Measurements from ENCODE around the gene VMA21.

Gene VMA21

GRCh38 chrX:151396825-151397740 is at the start of gene VMA21:
TSS of gene VMA21 (plus strand) at chrX:151397206. CDS start at chrX:151397309, 103 bp downstream.
- DNase-seq = peak; percentile 70

DNA sequence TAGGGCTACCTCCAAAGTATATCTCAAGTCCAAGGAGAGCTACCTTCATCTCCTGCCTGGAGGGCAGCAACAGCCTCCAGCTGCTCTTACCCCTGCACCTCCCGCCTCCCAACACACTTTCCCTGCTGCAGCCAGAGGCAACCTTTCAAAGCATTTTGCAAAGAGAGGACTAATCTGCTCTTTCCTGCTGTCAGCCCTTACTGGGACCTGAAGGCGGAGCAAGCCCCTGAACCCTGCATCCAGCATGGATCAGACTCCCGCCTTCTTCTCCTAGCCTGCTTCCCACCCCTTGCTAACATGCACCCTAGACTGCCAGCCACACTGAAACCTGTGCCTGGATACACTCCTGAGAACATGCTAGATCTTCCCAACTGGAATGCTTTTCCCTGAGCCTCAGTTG is 37.7 kb upstream of the VMA21 start:
- no peak for DNase-seq

DNA sequence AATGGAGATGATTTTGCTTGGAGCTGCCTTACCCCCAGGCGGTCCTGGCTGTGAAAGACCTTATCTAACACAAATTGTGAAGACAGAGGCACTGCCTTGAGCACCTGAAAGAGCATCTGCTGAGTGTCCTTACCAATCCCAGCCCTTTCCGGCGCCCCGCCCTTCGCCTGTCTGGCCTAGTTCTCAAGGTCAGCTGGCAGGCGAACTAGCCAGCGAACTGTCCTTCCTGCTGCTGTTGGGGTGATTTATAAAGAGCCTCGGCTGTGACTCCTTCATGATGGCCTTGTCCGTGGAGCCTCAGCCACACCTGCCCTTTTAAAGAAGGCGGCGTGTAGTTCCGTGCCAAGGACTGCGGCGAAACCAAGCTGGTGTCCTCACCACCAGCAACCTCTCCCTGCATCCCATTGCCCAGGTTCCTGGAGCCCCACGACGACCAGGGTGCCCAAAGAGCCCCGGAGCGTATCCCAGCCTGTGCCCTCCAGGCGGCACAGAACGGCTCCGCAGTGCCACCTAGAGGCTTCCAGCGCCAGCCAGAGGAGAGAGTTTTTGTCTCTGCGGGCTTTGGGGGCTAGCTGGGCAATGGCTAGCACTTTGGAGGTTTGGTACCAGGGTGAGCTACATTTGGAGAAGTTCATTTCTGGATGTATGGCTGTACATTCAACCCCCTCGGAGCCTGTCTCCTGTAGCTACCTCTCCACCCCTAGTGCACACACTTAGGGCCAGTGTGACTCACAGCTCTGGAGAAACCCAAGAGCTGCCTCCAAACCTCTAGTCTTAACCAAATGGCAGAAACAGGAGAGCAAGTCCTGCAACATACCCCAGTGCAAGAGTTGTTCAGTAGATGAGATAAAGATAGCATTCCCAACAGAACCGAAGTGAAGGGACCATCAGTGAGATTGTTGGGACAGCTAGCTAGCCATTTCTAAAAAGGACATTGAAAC is 36.8 kb upstream of the VMA21 start:
- no peak for DNase-seq

DNA sequence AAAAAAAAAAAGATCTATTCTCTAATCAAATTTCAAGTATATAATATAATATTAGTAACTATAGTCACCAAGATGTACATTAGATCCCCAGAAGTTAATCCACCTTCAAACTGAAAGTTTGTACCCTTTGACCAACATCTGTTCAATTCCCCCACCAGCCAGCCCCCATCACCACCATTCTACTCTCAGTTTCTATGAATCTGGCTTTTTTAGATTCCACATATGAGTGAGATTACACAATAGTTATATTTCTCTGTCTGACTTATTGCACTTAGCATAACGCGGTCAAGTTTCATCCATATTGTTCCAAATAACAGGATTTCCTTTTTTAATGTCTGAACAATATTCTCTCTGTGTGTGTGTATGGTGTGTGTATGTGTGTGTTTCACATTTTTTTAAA is 33.7 kb upstream of the VMA21 start:
- DNase-seq = no peak

GRCh38 chrX:151365579-151365978 is 31.4 kb upstream of the VMA21 start:
- DNase-seq = no peak

DNA sequence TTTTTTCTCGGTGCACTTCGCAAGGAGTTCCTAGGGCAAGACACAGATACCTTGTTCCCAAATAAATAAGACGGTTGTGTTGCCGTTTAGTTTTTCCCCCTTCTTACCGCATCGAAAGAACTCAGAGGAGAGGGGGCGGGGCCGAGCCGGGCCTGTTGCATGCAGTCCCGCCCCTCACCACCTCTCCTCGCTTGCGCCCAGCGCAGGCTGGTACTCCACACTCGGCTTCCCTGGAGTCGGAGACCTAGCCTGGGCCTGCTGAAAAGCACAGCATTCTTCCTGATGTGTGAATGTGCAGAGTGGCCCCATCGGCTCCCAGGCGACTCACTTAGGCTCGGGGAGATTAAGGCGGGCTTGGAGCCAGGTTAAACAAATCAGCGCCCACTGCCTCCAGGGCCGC is 26.1 kb upstream of the VMA21 start:
- DNase-seq = no peak

DNA sequence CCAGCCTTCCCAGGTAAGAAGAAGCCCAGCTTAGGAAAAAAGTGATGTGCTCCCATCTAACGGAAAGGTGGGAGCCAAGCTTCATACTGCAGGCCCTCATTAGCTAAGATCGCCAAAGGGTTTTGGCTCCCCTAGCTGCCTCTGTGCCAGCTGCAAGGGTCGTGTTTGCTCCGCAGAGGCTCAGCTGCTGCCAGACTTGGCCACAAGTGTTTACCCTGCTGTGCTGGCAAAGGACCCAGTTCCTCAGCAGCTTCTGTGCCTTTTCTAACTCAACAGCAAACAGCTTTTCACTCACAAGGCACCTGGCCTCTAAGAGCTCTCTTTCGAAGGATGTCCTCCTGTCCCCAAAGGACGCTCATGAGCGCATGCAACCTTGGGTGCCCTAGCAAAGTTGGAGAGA is 12.2 kb upstream of the VMA21 start:
- no peak for DNase-seq

DNA sequence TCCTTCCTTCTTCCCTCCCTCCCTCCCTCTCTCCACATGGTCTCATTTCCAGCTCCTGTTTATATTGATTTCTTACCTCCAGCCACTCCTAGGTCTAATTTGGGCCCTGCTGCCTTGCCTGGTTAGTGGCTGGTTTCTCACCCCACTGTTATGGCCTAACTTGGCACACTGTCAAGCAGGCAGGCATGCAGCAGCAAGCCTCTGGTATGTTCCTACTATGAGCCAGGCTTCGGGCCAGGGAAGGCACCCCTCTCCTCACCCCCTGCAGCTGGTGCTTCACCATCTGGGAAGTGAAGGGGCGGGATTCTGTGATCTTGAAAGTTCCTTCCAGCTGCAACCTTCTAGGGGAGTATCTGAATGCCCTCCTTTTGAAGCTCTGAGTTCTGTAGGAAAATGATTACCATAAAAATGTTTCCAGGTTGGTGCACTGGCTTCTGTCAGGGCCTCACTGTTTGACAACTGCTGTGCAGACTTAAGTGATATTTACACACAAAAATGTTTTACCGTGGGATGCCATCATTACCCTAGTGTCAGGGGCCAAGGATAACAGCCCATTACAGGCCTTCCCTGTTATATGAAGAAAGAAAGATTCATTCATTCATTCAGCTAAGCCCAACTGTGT is 10.1 kb upstream of the VMA21 start:
- no peak for DNase-seq

GRCh38 chrX:151391722-151392121 is 5.3 kb upstream of the VMA21 start:
- DNase-seq = no peak

DNA sequence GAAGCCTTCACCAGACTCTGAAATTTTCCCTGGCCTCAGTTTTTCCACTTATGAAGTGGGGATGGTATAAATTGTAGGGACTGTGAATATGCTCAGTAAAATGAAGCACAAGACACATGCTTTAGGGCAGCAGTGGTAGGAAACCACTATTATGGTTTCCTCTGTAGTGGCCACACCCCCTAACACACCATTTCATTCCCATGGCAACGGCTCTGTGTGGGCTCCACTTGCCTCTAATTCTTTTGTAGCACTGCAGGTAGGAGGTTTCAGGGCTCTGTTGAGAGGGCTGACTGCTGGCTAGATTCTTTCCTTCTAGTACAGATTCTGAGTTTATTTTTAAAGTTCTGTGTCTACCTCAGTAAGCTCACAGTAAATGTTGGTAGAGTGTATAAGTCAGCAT is 3.5 kb upstream of the VMA21 start:
- no peak for DNase-seq

- no peak for DNase-seq
Measured at GRCh38 chrX:151396042-151396824, 773 bp upstream of the VMA21 start.

GRCh38 chrX:151397741-151398070 is 700 bp downstream of the VMA21 start:
- no peak for DNase-seq

DNA sequence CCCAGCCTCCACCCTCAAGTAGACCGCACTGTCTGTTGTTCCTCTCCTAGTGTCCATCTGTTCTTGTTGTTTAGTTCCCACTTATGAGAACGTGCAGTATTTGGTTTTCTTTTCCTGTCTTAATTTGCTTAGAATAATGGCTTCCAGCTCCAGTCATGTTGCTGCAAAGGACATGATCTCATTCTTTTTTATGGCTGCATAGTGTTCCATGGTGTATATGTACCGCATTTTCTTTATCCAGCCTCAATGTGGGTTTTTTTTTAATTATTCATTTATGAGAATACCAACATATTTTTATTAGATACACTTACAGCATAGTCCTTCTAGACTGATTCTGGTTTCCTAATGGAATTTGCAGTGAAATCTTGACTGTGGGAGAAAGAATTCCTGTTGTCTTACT is 1.3 kb downstream of the VMA21 start:
- DNase-seq = no peak

DNA sequence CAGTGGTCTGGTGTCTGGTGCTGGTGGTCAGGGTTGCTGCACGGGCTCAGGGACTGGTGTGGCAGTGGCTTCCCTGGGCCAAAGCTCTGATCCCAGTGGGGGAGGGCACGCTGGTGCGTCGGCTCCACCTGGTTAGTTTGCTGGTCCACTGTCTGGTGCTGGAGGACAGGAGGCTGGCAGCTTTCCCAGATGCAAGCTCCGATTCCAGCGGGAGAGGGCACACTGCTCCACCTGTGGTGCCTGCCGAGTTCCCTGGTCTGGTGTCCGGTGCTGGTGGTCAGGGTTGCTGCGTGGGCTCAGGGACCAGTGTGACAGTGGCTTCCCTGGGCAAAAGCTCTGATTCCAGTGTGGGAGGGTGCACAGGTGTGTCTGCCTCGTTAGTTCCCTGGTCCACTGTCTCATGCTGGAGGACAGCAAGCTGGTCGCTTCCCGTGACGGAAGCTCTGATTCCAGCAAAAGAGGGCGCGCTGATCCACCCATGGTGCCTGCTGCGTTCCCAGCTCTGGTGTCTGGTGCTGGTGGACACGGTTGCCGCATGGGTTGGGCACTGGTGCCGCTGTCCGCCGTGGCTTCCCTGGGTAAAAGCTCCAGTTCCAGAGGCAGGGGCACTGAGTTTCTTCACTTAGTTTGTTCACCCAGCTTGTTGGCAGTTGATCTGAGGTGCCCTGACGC is 5.8 kb downstream of the VMA21 start:
- no peak for DNase-seq

GRCh38 chrX:151416579-151416978 is 19.6 kb downstream of the VMA21 start:
- no peak for DNase-seq

- no peak for DNase-seq
Measured at GRCh38 chrX:151419782-151420181, 22.8 kb downstream of the VMA21 start.

DNA sequence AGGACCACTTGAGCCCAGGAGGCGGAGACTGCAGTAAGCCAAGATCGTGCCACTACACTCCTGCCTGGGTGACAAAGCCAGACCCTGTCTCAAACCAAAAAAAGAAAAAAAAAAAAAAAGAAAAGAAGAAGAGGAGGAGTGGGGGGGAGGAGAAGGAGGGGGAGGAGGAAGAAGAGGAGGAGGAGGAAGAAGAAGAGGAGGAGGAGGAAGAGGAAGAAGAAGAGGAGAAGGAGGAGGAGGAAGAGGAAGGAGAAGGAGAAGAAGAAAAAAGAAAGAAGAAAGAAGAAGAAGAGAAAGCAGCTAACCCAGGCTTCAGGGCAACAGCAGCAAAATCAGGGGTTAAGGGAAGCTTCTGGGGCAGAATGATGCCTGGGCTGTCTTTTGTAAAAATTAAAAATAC is 27.5 kb downstream of the VMA21 start:
- no peak for DNase-seq

DNA sequence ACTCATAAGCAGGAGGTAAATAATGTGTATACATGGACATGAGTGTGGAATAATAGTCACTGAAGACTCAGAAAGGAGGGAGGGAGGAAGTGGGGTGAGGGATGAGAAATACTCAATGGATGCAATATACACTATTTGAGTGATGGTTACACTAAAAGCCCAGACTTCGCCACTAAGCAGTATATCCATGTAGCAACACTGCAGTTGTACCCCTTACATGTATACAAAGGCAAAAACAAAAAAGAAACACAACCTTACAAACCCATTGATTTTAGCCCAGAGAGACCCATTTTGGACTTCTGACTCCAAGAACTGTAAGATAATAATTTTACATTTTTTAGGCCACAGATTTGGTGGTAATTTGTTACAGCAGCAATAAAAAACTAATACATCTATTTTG is 51.5 kb downstream of the VMA21 start:
- no peak for DNase-seq

DNA sequence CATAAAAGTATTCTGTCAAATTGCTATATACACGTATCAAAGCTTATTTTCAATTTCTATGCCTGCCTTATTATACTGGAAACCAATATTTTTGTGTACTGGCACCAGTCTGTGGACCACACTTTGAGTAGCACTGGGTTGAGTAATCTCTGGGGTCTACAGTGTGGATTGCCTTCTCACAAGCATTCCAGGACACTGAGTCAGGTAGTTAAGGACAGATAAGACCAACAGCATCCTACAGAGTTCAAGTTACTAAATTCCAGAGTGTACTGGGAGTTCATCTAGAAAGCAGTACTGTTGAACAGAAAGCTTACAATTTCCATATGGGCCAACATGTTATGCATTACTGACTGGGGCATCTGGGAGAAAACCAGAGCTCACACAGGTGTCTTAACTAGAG is 61.8 kb downstream of the VMA21 start:
- DNase-seq = no peak

All from GOT3 (cell line).